ENCODE data around the gene CLPTM1. TPM values are rescaled to one million over a fixed set of nuclear protein-coding genes. Genes with fewer than 3 reads are reported as not detected.
A peak's percentile ranks its signal among the peaks of the same experiment; 100 is the strongest.

Gene CLPTM1
- total RNA-seq, 1 experiment from 2014 or later, result 102 TPM

DNA sequence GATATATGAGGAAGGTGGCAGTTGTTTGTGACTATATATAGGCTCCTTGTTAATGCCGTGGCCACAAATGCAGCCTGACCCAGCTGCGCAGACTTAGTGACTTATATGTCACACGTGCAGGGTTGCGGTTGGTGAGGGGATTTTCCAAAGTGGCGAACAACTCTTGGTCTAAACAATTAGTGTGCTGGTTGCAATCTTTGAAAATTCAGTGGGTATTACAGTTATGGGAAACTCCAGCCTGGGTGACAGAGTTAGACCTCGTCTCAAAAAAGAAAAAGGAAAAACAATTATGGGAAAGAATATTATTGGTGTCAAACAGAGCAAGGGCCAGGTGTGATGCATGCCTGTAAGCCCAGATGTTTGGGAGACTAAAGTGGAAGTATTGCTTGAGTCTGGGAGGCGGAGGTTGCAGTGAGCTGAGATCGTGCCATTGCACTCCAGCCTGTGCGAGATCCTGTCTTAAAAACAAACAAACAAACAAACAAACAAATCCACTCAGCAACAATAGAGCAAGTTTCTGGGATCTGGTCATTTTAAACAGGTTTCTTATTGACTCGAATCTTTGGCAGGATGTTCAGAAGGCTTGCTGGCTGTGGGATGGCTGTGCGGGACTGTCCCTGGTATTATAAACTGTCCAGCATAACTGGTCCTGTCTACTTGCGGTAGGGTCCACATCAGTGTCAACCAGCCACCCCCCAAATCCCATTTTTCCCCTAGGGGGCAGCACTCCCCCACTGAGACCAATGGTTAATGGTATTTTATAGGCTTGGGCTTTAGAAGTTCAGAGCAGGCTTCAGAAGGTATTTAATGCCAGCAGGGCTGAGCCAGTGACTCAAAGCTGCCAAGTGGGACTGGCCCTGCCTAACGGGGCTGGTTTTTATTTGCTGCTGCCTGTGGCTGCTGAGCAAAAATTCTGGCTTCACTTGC is 61.5 kb downstream of the CLPTM1 start:
- intact Hi-C loops (cut with micrococcal nuclease), result loop anchor here (2.0 to 5.0 kb wide), 3 partner anchors 110 to 322 kb away; partner anchors contain the start of gene EXOC3L2
- no peak overlapping the region for H3K9ac ChIP-seq (ENCODE audit: low read length)
- no peaks in the 10 kb centered on the region for H4K20me1 ChIP-seq (ENCODE audit: insufficient read depth)
- ChIA-PET RAD21 (ENCODE audit: low non-redundant PET in 1 of 2, low total read pairs in 2 of 2, uncharacterized antibody in 2 of 2, unreplicated experiment in 2 of 2) (no interaction called here), CTCF (interaction anchor here (0.6 to 1.0 kb wide), 2 partner anchors 11 to 108 kb away, joined by 3 to 4 read pairs; no protein-coding TSS in a partner anchor), POLR2A (no interaction called here)
- no peak overlapping the region for H3K27ac ChIP-seq (ENCODE audit: low read depth, low read length)
- no peak overlapping the region for H2AFZ ChIP-seq (ENCODE audit: low read depth, low read length, poor library complexity, severe bottlenecking)
- no peak overlapping the region for H3K4me2 ChIP-seq (ENCODE audit: low read length)
- ATAC-seq (peak; percentile 89), DNase-seq (ENCODE audit: low read depth, low spot score) (peak; percentile 42)
- H3K36me3 ChIP-seq (ENCODE audit: control insufficient read depth in 1 of 2, insufficient read depth in 2 of 2, low read length in 2 of 2), result no peaks in the 10 kb centered on the region
- no peaks in the 10 kb centered on the region for H3K79me2 ChIP-seq (ENCODE audit: insufficient read depth, low read length)
- H3K4me1 ChIP-seq (ENCODE audit: control insufficient read depth in 1 of 2, insufficient read depth in 2 of 2, low read length in 2 of 2), result peaks cover 5 to 10% of the 10 kb centered on the region in 2 experiments; a peak in 2 of 4 replicates
- no peaks in the 10 kb centered on the region for H3K27me3 ChIP-seq (ENCODE audit: insufficient read depth, low read length)
- H3K4me3 ChIP-seq (replicated peaks in 1 of 2; ENCODE audit: low read depth in 1 of 2, low read length in 2 of 2), result no peak overlapping the region
- no peaks in the 10 kb centered on the region for H3K9me2 ChIP-seq (ENCODE audit: insufficient read depth)
- TF ChIP-seq RAD21 (IDR thresholded peaks at IDR 0.05; ENCODE audit: low read depth) (peak; percentile 87), CEBPB (IDR thresholded peaks at IDR 0.05; ENCODE audit: low read depth) (no peak), EZH2phosphoT487 (IDR thresholded peaks at IDR 0.05; ENCODE audit: borderline replicate concordance) (no peak), CBX3 (IDR thresholded peaks at IDR 0.05; ENCODE audit: low read depth) (no peak), EZH2 (IDR thresholded peaks at IDR 0.05) (no peak), ZNF274 (IDR thresholded peaks at IDR 0.05; ENCODE audit: low read depth, low read length) (no peak), YY1 (IDR thresholded peaks at IDR 0.05; ENCODE audit: extremely low read depth, insufficient replicate concordance, low read depth, low read length) (no peak), SP1 (IDR thresholded peaks at IDR 0.05; ENCODE audit: low read depth) (no peak), ELF1 (IDR thresholded peaks at IDR 0.05; ENCODE audit: borderline replicate concordance, low read depth) (no peak)
- TF ChIP-seq, protein P1, sequence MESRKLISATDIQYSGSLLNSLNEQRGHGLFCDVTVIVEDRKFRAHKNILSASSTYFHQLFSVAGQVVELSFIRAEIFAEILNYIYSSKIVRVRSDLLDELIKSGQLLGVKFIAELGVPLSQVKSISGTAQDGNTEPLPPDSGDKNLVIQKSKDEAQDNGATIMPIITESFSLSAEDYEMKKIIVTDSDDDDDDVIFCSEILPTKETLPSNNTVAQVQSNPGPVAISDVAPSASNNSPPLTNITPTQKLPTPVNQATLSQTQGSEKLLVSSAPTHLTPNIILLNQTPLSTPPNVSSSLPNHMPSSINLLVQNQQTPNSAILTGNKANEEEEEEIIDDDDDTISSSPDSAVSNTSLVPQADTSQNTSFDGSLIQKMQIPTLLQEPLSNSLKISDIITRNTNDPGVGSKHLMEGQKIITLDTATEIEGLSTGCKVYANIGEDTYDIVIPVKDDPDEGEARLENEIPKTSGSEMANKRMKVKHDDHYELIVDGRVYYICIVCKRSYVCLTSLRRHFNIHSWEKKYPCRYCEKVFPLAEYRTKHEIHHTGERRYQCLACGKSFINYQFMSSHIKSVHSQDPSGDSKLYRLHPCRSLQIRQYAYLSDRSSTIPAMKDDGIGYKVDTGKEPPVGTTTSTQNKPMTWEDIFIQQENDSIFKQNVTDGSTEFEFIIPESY (IDR thresholded peaks at IDR 0.05; ENCODE audit: extremely low read depth, insufficient replicate concordance, low read length), result no peak
- TF ChIP-seq, protein P2, sequence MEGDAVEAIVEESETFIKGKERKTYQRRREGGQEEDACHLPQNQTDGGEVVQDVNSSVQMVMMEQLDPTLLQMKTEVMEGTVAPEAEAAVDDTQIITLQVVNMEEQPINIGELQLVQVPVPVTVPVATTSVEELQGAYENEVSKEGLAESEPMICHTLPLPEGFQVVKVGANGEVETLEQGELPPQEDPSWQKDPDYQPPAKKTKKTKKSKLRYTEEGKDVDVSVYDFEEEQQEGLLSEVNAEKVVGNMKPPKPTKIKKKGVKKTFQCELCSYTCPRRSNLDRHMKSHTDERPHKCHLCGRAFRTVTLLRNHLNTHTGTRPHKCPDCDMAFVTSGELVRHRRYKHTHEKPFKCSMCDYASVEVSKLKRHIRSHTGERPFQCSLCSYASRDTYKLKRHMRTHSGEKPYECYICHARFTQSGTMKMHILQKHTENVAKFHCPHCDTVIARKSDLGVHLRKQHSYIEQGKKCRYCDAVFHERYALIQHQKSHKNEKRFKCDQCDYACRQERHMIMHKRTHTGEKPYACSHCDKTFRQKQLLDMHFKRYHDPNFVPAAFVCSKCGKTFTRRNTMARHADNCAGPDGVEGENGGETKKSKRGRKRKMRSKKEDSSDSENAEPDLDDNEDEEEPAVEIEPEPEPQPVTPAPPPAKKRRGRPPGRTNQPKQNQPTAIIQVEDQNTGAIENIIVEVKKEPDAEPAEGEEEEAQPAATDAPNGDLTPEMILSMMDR (IDR thresholded peaks at IDR 0.05 in 2 of 3, conservative IDR thresholded peaks at IDR 0.05 in 1 of 3; ENCODE audit: borderline replicate concordance in 1 of 3, insufficient read depth in 1 of 3, low read depth in 2 of 3, low read length in 2 of 3), result peak; percentile 78 to 86 (median 79)
- no peaks in the 10 kb centered on the region for H3K9me3 ChIP-seq (ENCODE audit: control insufficient read depth in 1 of 2, insufficient read depth in 1 of 2, low read depth in 1 of 2, low read length in 2 of 2)
- no TSS peak for BruUV-seq (replicated peaks)
